ENCODE data around the gene FURIN. TPM values are rescaled to one million over a fixed set of nuclear protein-coding genes. Genes with fewer than 3 reads are reported as not detected.

FURIN gene
- polyA plus RNA-seq, 1 of the 3 experiments (the other 2 are of a cell fraction), result 40.8 TPM

- Histone ChIP-seq H3K36me3 (replicated peaks in 1 of 2; ENCODE audit: control insufficient read depth in 1 of 2, insufficient read depth in 2 of 2, low read length in 1 of 2) (no peaks in the 10 kb centered on the region), H3K9me3 (no peaks in the 10 kb centered on the region), H2AFZ (ENCODE audit: low read depth) (no peak overlapping the region), H3K79me2 (ENCODE audit: insufficient read depth) (peaks cover 15% of the 10 kb centered on the region), H4K20me1 (ENCODE audit: insufficient read depth) (no peaks in the 10 kb centered on the region), H3K9ac (no peak overlapping the region), H3K4me2 (no peak overlapping the region), H3K27me3 (ENCODE audit: insufficient read depth) (no peaks in the 10 kb centered on the region), H3F3A (replicated peaks; ENCODE audit: insufficient read depth) (peaks cover 22% of the 10 kb centered on the region), H3K4me1 (ENCODE audit: control insufficient read depth in 1 of 2, insufficient read depth in 2 of 2, low read depth in 1 of 2, low read length in 1 of 2) (peaks cover 10 to 21% of the 10 kb centered on the region in 2 experiments; a peak in 2 of 4 replicates), H3K27ac (ENCODE audit: low read depth in 2 of 2, low read length in 1 of 2) (no peak overlapping the region), H3K9me2 (no peaks in the 10 kb centered on the region), H3K4me3 (ENCODE audit: low read depth in 2 of 2, low read length in 1 of 2) (no peak overlapping the region)
- ChIA-PET CTCF (interaction anchor here (0.9 to 1.2 kb wide), 1 partner anchor 20 kb away, joined by 3 to 5 read pairs; no protein-coding TSS in a partner anchor), POLR2A (no interaction called here)
- TF ChIP-seq ZBTB33 (IDR thresholded peaks at IDR 0.05; ENCODE audit: borderline replicate concordance, low read depth) (no peak), PBX3 (IDR thresholded peaks at IDR 0.05) (no peak), RFX5 (IDR thresholded peaks at IDR 0.05; ENCODE audit: low read length) (no peak), MEF2A (IDR thresholded peaks at IDR 0.05; ENCODE audit: borderline replicate concordance, low read depth) (no peak), SMC3 (IDR thresholded peaks at IDR 0.05; ENCODE audit: low read depth, low read length) (no peak), FOSL2 (IDR thresholded peaks at IDR 0.05; ENCODE audit: borderline replicate concordance, low read depth) (no peak), RCOR1 (IDR thresholded peaks at IDR 0.05; ENCODE audit: low read length) (no peak), JUND (IDR thresholded peaks at IDR 0.05) (no peak)
- 79% methylated on average over 15 of the region's 16 CpGs for WGBS (ENCODE audit: low lambda C conversion rate)
- no peak for DNase-seq
Observed at GRCh38 chr15:90866161-90866715, 2.1 kb upstream of the FURIN start.

GRCh38 chr15:90866800-90867199, 1.6 kb upstream of the FURIN start:
- Histone ChIP-seq H3K4me3 (ENCODE audit: low read depth in 2 of 2, low read length in 1 of 2) (no peak overlapping the region), H3K4me1 (ENCODE audit: control insufficient read depth in 1 of 2, insufficient read depth in 2 of 2, low read depth in 1 of 2, low read length in 1 of 2) (peaks cover 10 to 21% of the 10 kb centered on the region in 2 experiments; a peak in 2 of 4 replicates), H3K27ac (ENCODE audit: low read depth in 2 of 2, low read length in 1 of 2) (no peak overlapping the region), H3K36me3 (replicated peaks in 1 of 2; ENCODE audit: control insufficient read depth in 1 of 2, insufficient read depth in 2 of 2, low read length in 1 of 2) (no peaks in the 10 kb centered on the region), H3K9ac (no peak overlapping the region), H3K27me3 (ENCODE audit: insufficient read depth) (no peaks in the 10 kb centered on the region), H3K79me2 (ENCODE audit: insufficient read depth) (peaks cover 18% of the 10 kb centered on the region), H3K9me2 (no peaks in the 10 kb centered on the region), H3K9me3 (no peaks in the 10 kb centered on the region), H2AFZ (ENCODE audit: low read depth) (no peak overlapping the region), H3K4me2 (no peak overlapping the region), H3F3A (replicated peaks; ENCODE audit: insufficient read depth) (peaks cover 22% of the 10 kb centered on the region), H4K20me1 (ENCODE audit: insufficient read depth) (no peaks in the 10 kb centered on the region)
- TF ChIP-seq MAX (IDR thresholded peaks at IDR 0.05; ENCODE audit: low read depth) (no peak), GABPA (IDR thresholded peaks at IDR 0.05; ENCODE audit: low read depth) (no peak), ZBTB33 (IDR thresholded peaks at IDR 0.05; ENCODE audit: borderline replicate concordance, low read depth) (no peak), CTCF (IDR thresholded peaks at IDR 0.05) (no peak), RXRA (IDR thresholded peaks at IDR 0.05; ENCODE audit: borderline replicate concordance, low read depth) (no peak), TCF12 (IDR thresholded peaks at IDR 0.05) (no peak), IRF3 (IDR thresholded peaks at IDR 0.05; ENCODE audit: low read depth, low read length) (no peak), NRF1 (IDR thresholded peaks at IDR 0.05; ENCODE audit: low read depth, low read length) (no peak)
- DNase-seq, result no peak
- 82% methylated on average over 3 of the region's 3 CpGs for WGBS (ENCODE audit: low lambda C conversion rate)
- POLR2A ChIA-PET, result no interaction called here
- CTCF ChIA-PET, result interaction anchor here (1.2 kb wide), 1 partner anchor 19 kb away, joined by 5 read pairs; no protein-coding TSS in a partner anchor
